Hepatocyte (in vitro differentiated cells): ENCODE data around the gene BCL2. TPM values are rescaled to one million over a fixed set of nuclear protein-coding genes. Genes with fewer than 3 reads are reported as not detected.

Source experiments
- DNase-seq: peaks from one replicate; pipeline ENCODE4 v3.0.0-alpha.2; 2016; ENCODE audit warnings: low spot score
- H2AFZ ChIP-seq: fragments of 200-600 bp; sonication (generic); 2 replicates; pipeline ENCODE4 v1.6.0; 2016; ENCODE audit warnings: antibody characterized with exemption, mild to moderate bottlenecking
- H3K27ac ChIP-seq: fragments of 200-600 bp; sonication (generic); 2 replicates; pipeline ENCODE4 v1.5.1; 2016; ENCODE audit warnings: mild to moderate bottlenecking
- H3K27me3 ChIP-seq: fragments of 200-600 bp; sonication (generic); 2 replicates; pipeline ENCODE4 v1.6.1; 2016
- H3K36me3 ChIP-seq: fragments of 200-600 bp; sonication (generic); replicated peaks from 2 replicates; pipeline ENCODE4 v1.5.1; 2016; ENCODE audit warnings: low read depth; ENCODE audit not compliant: insufficient read depth
- H3K4me1 ChIP-seq: fragments of 200-600 bp; sonication (generic); 2 replicates; pipeline ENCODE4 v1.5.1; 2016; ENCODE audit warnings: mild to moderate bottlenecking, moderate library complexity; ENCODE audit not compliant: insufficient read depth
- H3K4me2 ChIP-seq: fragments of 200-600 bp; sonication (generic); 2 replicates; pipeline ENCODE4 v1.6.0; 2016
- H3K4me3 ChIP-seq: fragments of 200-600 bp; sonication (generic); 2 replicates; pipeline ENCODE4 v1.5.1; 2016; ENCODE audit warnings: mild to moderate bottlenecking
- H3K79me2 ChIP-seq: fragments of 200-600 bp; sonication (generic); 2 replicates; pipeline ENCODE4 v1.6.0; 2017; ENCODE audit warnings: mild to moderate bottlenecking
- H3K9me2 ChIP-seq: fragments of 200-600 bp; sonication (generic); replicated peaks from 2 replicates; pipeline ENCODE4 v1.6.0; 2017; ENCODE audit warnings: mild to moderate bottlenecking; ENCODE audit not compliant: insufficient read depth
- H3K9me3 ChIP-seq: fragments of 200-600 bp; sonication (generic); 2 replicates; pipeline ENCODE4 v1.5.1; 2016; ENCODE audit warnings: low read depth, mild to moderate bottlenecking
- H4K20me1 ChIP-seq: fragments of 200-600 bp; sonication (generic); 2 replicates; pipeline ENCODE4 v1.6.0; 2016; ENCODE audit warnings: mild to moderate bottlenecking; ENCODE audit not compliant: insufficient read depth, poor library complexity, severe bottlenecking
- EZH2 ChIP-seq: fragments of 200-600 bp; sonication (generic); IDR thresholded peaks from 2 replicates; pipeline ENCODE4 v1.6.1; 2016; ENCODE audit warnings: antibody characterized with exemption, mild to moderate bottlenecking, borderline replicate concordance
- EZH2phosphoT487 ChIP-seq: fragments of 200-600 bp; sonication (generic); IDR thresholded peaks from one replicate; pipeline ENCODE4 v1.6.1; 2018; ENCODE audit warnings: antibody characterized with exemption, mild to moderate bottlenecking, low read depth, moderate library complexity; ENCODE audit not compliant: unreplicated experiment, severe bottlenecking
- WGBS: methylation state at CpG from one replicate; pipeline ENCODE4 v1.1.6; 2016; ENCODE audit warnings: low lambda C conversion rate; ENCODE audit errors: missing lambda C conversion rate; 5-methylcytosine and 5-hydroxymethylcytosine counted together
- polyA plus RNA-seq: library from polyadenylated mRNA; unstranded; fragments of >200 nt; fragmentation: Nextera tagmentation; extraction: Ambion mirVana; gene quantifications from 2 replicates; pipeline ENCODE4 v1.2.1, GENCODE V29; 2016
- total RNA-seq: library from RNA; depleted of rRNA; stranded (reverse); fragments of >200 nt; gene quantifications from 2 replicates; pipeline ENCODE4 v1.2.3, GENCODE V29; 2014
- TF ChIP-seq, protein P1 (sequence below): fragments of 200-600 bp; sonication (generic); IDR thresholded peaks from 2 replicates; pipeline ENCODE4 v1.5.1; 2016; ENCODE audit warnings: antibody characterized with exemption, mild to moderate bottlenecking; ENCODE audit not compliant: poor library complexity

Gene BCL2
- total and polyA plus RNA-seq, 2 experiments from 2014 or later: 1.0 to 11.4 TPM

DNA sequence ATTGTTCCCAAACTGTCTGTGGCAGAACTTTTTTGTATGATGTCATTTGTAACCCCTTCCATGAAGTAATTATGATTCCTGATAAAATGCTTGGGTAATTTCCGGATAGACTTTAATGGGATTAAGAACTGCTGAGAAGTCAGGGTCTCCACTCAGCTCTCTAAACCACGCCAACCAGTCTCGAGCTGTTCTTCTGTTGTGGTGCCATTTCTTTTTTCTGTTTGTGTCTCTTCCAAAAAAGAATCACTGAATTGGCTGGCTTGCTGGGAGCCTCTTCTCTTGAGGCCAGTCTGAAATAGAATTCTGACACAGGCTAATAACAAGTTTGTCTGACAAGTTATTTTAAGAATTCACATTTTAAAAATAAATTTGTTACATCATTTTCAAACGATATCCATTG lies 198.9 kb downstream of the BCL2 start:
- Histone ChIP-seq H2AFZ (no peak overlapping the region), H4K20me1 (no peaks in the 10 kb centered on the region), H3K27ac (no peak overlapping the region), H3K9me3 (no peaks in the 10 kb centered on the region), H3K27me3 (no peaks in the 10 kb centered on the region), H3K9me2 (no peaks in the 10 kb centered on the region), H3K79me2 (no peaks in the 10 kb centered on the region), H3K36me3 (no peaks in the 10 kb centered on the region), H3K4me2 (no peak overlapping the region), H3K4me1 (no peaks in the 10 kb centered on the region), H3K4me3 (no peak overlapping the region)
- no peak for DNase-seq
- TF ChIP-seq EZH2phosphoT487 (no peak), EZH2 (no peak)
- TF ChIP-seq, protein P1, sequence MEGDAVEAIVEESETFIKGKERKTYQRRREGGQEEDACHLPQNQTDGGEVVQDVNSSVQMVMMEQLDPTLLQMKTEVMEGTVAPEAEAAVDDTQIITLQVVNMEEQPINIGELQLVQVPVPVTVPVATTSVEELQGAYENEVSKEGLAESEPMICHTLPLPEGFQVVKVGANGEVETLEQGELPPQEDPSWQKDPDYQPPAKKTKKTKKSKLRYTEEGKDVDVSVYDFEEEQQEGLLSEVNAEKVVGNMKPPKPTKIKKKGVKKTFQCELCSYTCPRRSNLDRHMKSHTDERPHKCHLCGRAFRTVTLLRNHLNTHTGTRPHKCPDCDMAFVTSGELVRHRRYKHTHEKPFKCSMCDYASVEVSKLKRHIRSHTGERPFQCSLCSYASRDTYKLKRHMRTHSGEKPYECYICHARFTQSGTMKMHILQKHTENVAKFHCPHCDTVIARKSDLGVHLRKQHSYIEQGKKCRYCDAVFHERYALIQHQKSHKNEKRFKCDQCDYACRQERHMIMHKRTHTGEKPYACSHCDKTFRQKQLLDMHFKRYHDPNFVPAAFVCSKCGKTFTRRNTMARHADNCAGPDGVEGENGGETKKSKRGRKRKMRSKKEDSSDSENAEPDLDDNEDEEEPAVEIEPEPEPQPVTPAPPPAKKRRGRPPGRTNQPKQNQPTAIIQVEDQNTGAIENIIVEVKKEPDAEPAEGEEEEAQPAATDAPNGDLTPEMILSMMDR: no peak
- WGBS: 82% methylated on average over 4 of the region's 4 CpGs

DNA sequence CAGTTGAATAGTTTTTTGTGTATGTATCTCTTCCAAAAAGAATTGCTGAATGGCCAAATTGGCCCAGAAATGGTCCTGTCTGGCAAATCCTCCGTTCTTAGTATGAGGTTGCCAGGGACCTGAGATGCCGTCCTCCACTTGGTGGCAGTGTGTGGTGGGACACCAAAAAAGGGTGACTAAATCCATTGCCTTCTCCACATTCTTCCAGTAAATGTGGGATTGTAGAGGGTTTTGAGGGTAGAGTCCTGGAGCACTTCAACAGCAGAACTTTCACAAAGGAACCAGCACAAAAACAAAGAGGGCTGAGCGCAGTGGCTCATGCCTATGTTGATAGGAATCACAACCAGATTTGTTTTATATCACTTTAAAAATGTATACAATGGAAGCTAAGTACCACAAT lies 199.9 kb downstream of the BCL2 start:
- Histone ChIP-seq H3K27me3 (no peaks in the 10 kb centered on the region), H3K9me3 (no peaks in the 10 kb centered on the region), H3K27ac (no peak overlapping the region), H2AFZ (no peak overlapping the region), H3K4me3 (no peak overlapping the region), H4K20me1 (no peaks in the 10 kb centered on the region), H3K79me2 (no peaks in the 10 kb centered on the region), H3K9me2 (no peaks in the 10 kb centered on the region), H3K4me1 (no peaks in the 10 kb centered on the region), H3K4me2 (no peak overlapping the region), H3K36me3 (no peaks in the 10 kb centered on the region)
- DNase-seq: no peak
- 40% methylated on average over 3 of the region's 3 CpGs for WGBS
- TF ChIP-seq, protein P1: peak; percentile 53
- no peak for TF ChIP-seq EZH2

DNA sequence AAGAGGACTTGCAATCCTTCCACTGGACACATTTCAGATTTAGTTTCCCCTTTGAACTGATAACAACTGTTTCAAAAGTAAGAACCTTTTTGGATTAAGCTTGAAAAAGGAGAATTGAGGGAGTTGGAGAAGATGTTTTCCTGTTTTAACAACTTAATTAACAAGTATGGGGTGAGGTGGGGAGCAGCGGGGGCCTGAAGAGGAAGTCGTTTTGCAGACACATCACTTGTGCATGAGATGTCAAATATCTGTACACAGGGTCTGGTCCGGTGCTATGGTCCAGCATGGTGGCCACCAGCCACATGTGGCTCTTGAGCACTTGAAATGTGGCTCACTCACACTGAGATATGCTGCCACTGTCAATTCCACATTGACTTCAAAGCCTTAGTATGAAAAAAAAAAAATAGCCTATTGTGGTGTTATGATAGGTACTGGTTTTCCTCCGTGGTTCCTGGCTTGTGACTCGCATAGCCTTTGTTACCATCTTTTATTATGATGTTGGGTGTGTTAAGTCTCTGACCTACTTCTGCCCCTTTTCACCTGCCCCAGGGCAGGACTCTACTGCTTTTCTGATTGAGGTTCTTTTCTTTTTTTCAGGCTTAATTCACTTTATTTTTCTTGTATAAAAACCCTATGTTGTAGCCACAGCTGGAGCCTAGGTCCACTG lies 205.5 kb downstream of the BCL2 start:
- Histone ChIP-seq H3K4me2 (no peak overlapping the region), H3K9me3 (no peaks in the 10 kb centered on the region), H4K20me1 (no peaks in the 10 kb centered on the region), H2AFZ (no peak overlapping the region), H3K36me3 (no peaks in the 10 kb centered on the region), H3K79me2 (no peaks in the 10 kb centered on the region), H3K27ac (no peak overlapping the region), H3K27me3 (no peaks in the 10 kb centered on the region), H3K9me2 (no peaks in the 10 kb centered on the region), H3K4me1 (peaks cover 5% of the 10 kb centered on the region), H3K4me3 (no peak overlapping the region)
- TF ChIP-seq, protein P1: no peak
- no peak for TF ChIP-seq EZH2phosphoT487
- no peak for TF ChIP-seq EZH2
- no peak for DNase-seq
- 81% methylated on average over 5 of the region's 5 CpGs for WGBS

DNA sequence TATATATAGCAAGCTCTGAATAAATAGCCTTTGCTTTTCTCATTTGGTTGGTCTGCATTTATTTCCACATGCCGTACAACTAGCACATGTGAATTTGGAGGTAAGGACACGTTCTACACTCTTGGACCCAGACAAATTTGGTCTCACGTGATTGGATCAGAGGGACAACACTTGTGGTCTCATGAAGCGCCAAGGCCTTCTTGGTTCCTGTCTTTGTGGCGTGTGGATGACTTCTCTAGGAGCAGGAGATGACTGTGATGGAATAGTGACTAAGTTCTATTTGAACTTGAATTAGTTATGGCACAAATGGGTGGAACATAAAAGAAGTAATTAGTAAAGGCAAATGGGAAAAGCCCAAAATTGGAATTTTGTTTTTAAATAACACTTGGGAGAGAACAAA lies 206.9 kb downstream of the BCL2 start:
- Histone ChIP-seq H3K79me2 (no peaks in the 10 kb centered on the region), H4K20me1 (no peaks in the 10 kb centered on the region), H3K4me2 (no peak overlapping the region), H3K27ac (no peak overlapping the region), H3K4me1 (peaks cover 5% of the 10 kb centered on the region), H3K27me3 (no peaks in the 10 kb centered on the region), H3K36me3 (no peaks in the 10 kb centered on the region), H2AFZ (no peak overlapping the region), H3K4me3 (no peak overlapping the region), H3K9me3 (no peaks in the 10 kb centered on the region), H3K9me2 (no peaks in the 10 kb centered on the region)
- 91% methylated on average over 5 of the region's 5 CpGs for WGBS
- TF ChIP-seq EZH2 (no peak), EZH2phosphoT487 (no peak)
- TF ChIP-seq, protein P1: no peak
- DNase-seq: no peak
